AML-193 (cell line): ENCODE measurements around the gene TMEM150A.
"Not testable (repeated sequence)": the region's sequence is repeated elsewhere in the genome, so short reads cannot be mapped to it uniquely, and the experiment has no call there.

Experiments used
- DNase-seq, 2 experiments: peaks; one replicate each; lab custom pipeline; 2025; lab: John Stamatoyannopoulos, UW

TMEM150A gene

DNA sequence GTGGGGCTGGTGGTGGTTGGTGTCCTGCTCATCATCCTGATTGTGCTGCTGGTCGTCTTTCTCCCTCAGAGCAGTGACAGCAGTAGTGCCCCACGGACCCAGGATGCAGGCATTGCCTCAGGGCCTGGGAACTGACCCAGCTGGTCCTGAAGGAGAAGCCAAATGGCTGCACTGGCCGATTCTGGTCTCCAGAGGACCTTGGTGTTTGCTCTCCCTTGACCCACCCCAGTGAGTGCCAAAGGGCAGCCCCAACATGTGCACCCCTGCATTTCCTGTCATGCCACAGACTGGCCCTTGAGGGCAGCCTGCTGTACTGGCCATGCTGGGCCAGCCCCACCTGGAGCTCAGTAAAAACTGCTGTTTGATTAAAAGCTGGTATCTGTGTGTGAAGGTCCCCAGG lies 9.5 kb downstream of the TMEM150A start:
- no peak for DNase-seq

- DNase-seq: not testable (repeated sequence)
Measured at GRCh38 chr2:85592299-85592698, 10.2 kb downstream of the TMEM150A start.

- no peak for DNase-seq
Measured at GRCh38 chr2:85591563-85591962, 10.9 kb downstream of the TMEM150A start.

GRCh38 chr2:85590950-85591349 lies 11.5 kb downstream of the TMEM150A start:
- no peak for DNase-seq

- DNase-seq: no peak
Measured at GRCh38 chr2:85589982-85590791, 12.3 kb downstream of the TMEM150A start.

DNA sequence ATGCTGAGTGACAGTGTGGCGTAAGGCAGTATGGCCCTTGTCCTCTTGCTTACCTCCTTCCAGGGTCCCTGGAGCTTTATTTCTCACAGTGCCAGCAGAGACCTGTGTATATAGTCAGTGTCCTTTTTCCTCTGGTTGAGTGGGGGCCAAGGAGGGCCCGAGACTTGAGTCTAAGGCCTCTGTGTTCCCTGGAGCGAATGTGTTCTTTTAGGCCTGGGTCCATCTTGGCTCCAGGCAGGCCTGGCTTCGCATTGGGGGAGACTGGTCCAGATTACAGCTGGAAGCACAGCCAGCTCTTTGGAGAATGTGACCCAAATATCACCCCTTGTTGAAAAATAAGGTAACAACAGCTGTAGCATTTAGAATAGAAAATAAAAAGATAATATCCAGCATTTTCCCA lies 13.3 kb downstream of the TMEM150A start:
- DNase-seq: no peak

GRCh38 chr2:85588645-85589044 lies 13.9 kb downstream of the TMEM150A start:
- DNase-seq: no peak

- DNase-seq: no peak
Measured at GRCh38 chr2:85588236-85588635, 14.3 kb downstream of the TMEM150A start.

GRCh38 chr2:85585781-85586105 lies 16.8 kb downstream of the TMEM150A start:
- DNase-seq: no peak

GRCh38 chr2:85584857-85585780 lies 17.4 kb downstream of the TMEM150A start:
- no peak for DNase-seq

DNA sequence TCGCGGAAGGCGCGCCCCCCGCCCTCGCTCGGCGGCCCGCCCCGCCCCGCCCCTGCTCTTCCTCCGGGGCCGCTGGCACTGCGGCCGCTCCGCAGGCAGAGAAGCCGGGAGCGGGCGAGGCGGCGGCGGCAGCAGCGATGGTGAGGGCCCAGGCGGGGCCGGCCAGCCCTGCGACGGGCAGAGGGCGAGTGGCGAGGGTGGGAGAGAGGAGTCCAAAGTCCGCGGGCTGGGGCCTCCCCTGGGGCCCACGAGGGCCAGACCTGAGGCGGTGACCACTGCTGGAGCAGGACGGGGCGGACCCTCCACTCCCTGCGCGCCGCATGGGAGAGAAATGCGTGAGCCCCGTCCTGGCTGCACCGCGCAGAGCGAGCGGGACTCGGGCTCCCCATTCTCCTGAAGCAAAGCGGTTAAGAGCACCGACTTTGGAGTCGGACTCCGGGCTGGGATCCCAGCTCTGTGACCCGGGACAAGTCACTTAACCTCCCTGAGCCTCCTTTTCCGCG lies 18.1 kb downstream of the TMEM150A start, which contains the start of gene VAMP5:
VAMP5 (plus strand) TSS at position 78 of the 503 bp plus-strand sequence; CDS start at position 138, 60 bp downstream.
- no peak for DNase-seq

- DNase-seq: no peak
Measured at GRCh38 chr2:85583667-85584353, 18.7 kb downstream of the TMEM150A start.

DNA sequence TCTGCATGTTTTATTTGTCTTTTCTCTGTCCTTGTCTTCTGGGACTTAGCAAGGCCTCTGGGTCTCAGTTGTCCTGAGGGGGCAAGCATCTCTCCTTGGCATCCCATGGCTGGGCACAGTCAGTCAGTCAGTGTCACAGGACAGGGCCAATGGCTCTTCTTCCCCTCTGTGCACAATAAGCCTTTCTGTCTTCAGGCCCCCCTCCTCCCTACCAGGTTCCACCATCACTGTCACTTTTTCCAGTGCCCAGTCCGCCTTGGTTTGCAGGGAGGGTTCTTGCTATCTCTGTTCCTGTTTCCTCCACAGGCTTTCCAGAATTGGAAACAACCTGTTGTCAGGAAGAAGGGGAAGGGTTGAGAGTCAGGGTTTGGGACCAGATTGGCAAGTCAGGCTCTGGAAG lies 20.0 kb downstream of the TMEM150A start:
- no peak for DNase-seq

- DNase-seq: no peak
Measured at GRCh38 chr2:85580206-85580605, 22.3 kb downstream of the TMEM150A start.

- peak; percentile 70 to 76 for DNase-seq
Measured at GRCh38 chr2:85579266-85579935, 23.1 kb downstream of the TMEM150A start.

GRCh38 chr2:85578243-85579180 lies 24.0 kb downstream of the TMEM150A start:
- peak; percentile 84 to 91 for DNase-seq

- DNase-seq: peak; percentile 61 to 70
Measured at GRCh38 chr2:85577386-85578242, 24.9 kb downstream of the TMEM150A start, which contains the start of gene VAMP8. Gene VAMP8 (plus strand): TSS chr2:85577586. CDS start chr2:85577647, 61 bp downstream.

DNA sequence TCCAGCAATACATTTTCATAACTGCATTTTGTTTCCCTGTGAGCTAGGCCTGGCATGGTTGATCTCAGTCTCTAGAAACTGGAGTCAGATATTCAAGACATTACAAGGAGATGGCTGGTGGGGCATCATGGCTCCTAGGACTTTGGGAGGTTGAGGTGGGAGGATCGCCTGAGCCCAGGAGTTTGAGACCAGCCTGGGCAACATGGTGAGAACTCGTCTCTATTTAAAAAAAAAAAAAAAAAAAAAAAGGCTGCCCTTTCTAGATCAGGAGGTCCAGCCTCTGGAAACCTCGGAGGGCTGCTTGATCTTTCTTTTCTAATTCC lies 25.5 kb downstream of the TMEM150A start:
- DNase-seq: no peak

DNA sequence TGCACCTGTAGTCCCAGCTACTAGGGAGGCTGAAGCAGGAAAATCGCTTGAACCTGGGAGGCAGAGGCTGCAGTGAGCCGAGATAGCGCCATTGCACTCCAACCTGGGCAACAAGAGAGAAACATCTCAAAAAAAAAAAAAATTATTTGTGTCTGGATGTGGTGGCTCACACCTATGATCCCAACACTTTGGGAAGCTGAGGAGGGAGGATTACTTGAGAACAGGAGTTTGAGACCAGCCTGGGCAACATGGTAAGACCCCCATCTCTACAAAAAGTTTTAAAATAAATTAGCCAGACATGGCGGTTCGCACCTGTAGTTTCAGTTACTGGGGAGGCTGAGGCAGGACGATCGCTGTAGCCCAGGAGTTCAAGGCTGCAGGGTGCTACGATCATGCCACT lies 26.8 kb downstream of the TMEM150A start:
- DNase-seq: no peak
